Measurements from ENCODE around the gene EDN1. TPM values are rescaled to one million over a fixed set of nuclear protein-coding genes. Genes with fewer than 3 reads are reported as not detected.
"Not testable (repeated sequence)": the region's sequence is repeated elsewhere in the genome, so short reads cannot be mapped to it uniquely, and the experiment has no call there.

EDN1 gene
- total and polyA plus RNA-seq, 7 experiments from 2014 or later: 0.12 to 1.7 (median 1.4) TPM; not detected in 1

DNA sequence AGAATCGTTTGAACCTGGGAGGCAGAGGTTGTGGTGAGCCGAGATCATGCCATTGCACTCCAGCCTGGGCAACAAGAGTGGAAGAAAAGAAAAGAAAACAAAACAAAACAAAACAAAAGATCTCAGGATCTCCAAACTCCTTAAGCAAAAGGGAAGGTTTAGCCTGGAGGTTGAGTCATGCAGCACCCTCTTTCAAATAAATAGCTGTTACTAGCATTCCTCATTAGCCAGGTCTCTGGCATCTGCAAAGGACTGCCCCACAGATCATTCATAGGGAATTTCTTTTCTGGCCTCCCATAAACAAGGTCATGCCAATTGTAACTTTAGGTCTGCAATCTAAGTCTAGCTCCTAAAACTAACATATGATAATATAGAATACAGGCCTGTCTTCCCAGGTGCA, 37.2 kb downstream of the EDN1 start:
- Histone ChIP-seq H3K9me3 (ENCODE audit: control insufficient read depth in 2 of 3, low read length in 3 of 3) (no peaks in the 10 kb centered on the region), H3K36me3 (ENCODE audit: control insufficient read depth in 2 of 3, insufficient read depth in 3 of 3, low read length in 3 of 3) (no peaks in the 10 kb centered on the region), H3K4me1 (ENCODE audit: control insufficient read depth in 2 of 2, insufficient read depth in 2 of 2, low read length in 2 of 2) (no peaks in the 10 kb centered on the region), H3K27me3 (ENCODE audit: control insufficient read depth in 2 of 2, insufficient read depth in 2 of 2, low read length in 2 of 2) (no peaks in the 10 kb centered on the region), H3K27ac (ENCODE audit: low read depth, low read length) (no peak overlapping the region), H3K4me3 (ENCODE audit: low read length) (no peak overlapping the region)
- peaks cover 0 to 3% (median 0%) of the 10 kb centered on the region in 11 donors for H3K9me3 Mint-ChIP-seq
- DNase-seq: no peak
- ATAC-seq: no peak
- intact Hi-C loops (cut with micrococcal nuclease): no loop called here
- no peak overlapping the region for H3K27ac Mint-ChIP-seq
- no peak overlapping the region for H3K4me3 Mint-ChIP-seq
- peaks cover 4 to 12% (median 5%) of the 10 kb centered on the region in 5 donors for H3K27me3 Mint-ChIP-seq
- H3K36me3 Mint-ChIP-seq: peaks cover 0 to under 1% (median 0%) of the 10 kb centered on the region in 5 donors
- POLR2A ChIA-PET: no interaction called here
- CTCF ChIA-PET: no interaction called here
- peaks cover 0 to 5% (median 4%) of the 10 kb centered on the region in 7 donors for H3K4me1 Mint-ChIP-seq

DNA sequence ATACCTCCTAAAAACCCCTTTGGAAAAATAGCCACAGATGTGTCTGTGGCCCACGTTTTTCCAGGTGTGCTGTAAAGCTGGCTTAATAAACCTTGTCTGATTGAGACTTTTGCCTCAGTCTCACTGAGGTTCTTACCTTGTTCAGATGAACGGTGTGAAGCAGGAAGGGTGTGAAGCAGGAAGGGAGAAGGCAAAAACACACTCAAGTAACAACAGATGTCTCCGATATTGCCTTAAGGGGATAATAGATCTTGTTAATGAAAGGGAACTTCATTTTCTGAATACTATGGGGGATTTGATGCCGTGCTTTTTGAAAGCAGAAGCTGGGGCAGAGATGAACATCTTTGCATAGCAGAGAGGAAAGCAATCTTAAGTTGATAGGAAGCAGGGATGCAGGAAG, 37.8 kb downstream of the EDN1 start:
- no peak for DNase-seq

DNA sequence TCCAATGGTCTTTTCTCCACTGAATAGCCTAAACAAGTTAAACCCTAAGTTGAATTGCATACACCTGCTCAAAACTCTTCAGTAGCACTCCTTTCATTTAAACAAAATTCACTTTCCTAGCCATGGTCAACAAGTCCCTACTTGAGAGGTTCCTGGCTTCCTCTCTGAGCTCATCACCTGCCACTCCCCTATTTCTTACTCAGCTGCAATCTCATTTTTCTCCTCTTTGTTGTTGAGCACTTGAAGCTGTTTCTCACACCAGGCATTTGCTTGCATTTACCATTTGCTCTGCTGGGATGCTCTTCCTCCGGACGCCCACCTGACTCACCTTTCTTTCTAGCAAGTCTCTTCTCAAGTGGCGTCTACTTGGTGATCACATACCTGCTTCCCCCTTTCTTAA, 38.5 kb downstream of the EDN1 start:
- H3K36me3 Mint-ChIP-seq: peaks cover 0 to 2% (median 0%) of the 10 kb centered on the region in 5 donors
- no peaks in the 10 kb centered on the region for H3K4me1 ChIP-seq (ENCODE audit: control insufficient read depth in 2 of 2, insufficient read depth in 2 of 2, low read length in 2 of 2)
- CTCF ChIA-PET: no interaction called here
- H3K27ac ChIP-seq (ENCODE audit: low read depth, low read length): no peak overlapping the region
- peaks cover 0 to 12% (median 7%) of the 10 kb centered on the region in 7 donors for H3K4me1 Mint-ChIP-seq
- ATAC-seq (no peak), DNase-seq (no peak)
- H3K9me3 ChIP-seq (ENCODE audit: control insufficient read depth in 2 of 3, low read length in 3 of 3): no peaks in the 10 kb centered on the region
- H3K27ac Mint-ChIP-seq: no peak overlapping the region
- no peaks in the 10 kb centered on the region for H3K27me3 ChIP-seq (ENCODE audit: control insufficient read depth in 2 of 2, insufficient read depth in 2 of 2, low read length in 2 of 2)
- no peaks in the 10 kb centered on the region for H3K36me3 ChIP-seq (ENCODE audit: control insufficient read depth in 2 of 3, insufficient read depth in 3 of 3, low read length in 3 of 3)
- no peak overlapping the region for H3K4me3 Mint-ChIP-seq
- H3K9me3 Mint-ChIP-seq: peaks cover 0 to 3% (median 0%) of the 10 kb centered on the region in 11 donors
- no peak overlapping the region for H3K4me3 ChIP-seq (ENCODE audit: low read length)
- H3K27me3 Mint-ChIP-seq: peaks cover 0 to 12% (median 5%) of the 10 kb centered on the region in 5 donors
- intact Hi-C loops (cut with micrococcal nuclease): no loop called here
- POLR2A ChIA-PET: no interaction called here

More for the DNA sequence above, 37.8 kb downstream of the EDN1 start:
- ChIA-PET CTCF (no interaction called here), POLR2A (no interaction called here)
- intact Hi-C loops (cut with micrococcal nuclease): no loop called here
- Histone ChIP-seq H3K4me1 (ENCODE audit: control insufficient read depth in 2 of 2, insufficient read depth in 2 of 2, low read length in 2 of 2) (no peaks in the 10 kb centered on the region), H3K27ac (ENCODE audit: low read depth, low read length) (no peak overlapping the region), H3K4me3 (ENCODE audit: low read length) (no peak overlapping the region), H3K36me3 (ENCODE audit: control insufficient read depth in 2 of 3, insufficient read depth in 3 of 3, low read length in 3 of 3) (no peaks in the 10 kb centered on the region), H3K9me3 (ENCODE audit: control insufficient read depth in 2 of 3, low read length in 3 of 3) (no peaks in the 10 kb centered on the region), H3K27me3 (ENCODE audit: control insufficient read depth in 2 of 2, insufficient read depth in 2 of 2, low read length in 2 of 2) (no peaks in the 10 kb centered on the region)
- no peak overlapping the region for H3K27ac Mint-ChIP-seq
- peaks cover 0 to 2% (median 0%) of the 10 kb centered on the region in 5 donors for H3K36me3 Mint-ChIP-seq
- H3K27me3 Mint-ChIP-seq: peaks cover 0 to 12% (median 5%) of the 10 kb centered on the region in 5 donors
- peaks cover 0 to 3% (median 0%) of the 10 kb centered on the region in 11 donors for H3K9me3 Mint-ChIP-seq
- no peak for ATAC-seq
- H3K4me1 Mint-ChIP-seq: peaks cover 0 to 8% (median 6%) of the 10 kb centered on the region in 7 donors
- H3K4me3 Mint-ChIP-seq: no peak overlapping the region

DNA sequence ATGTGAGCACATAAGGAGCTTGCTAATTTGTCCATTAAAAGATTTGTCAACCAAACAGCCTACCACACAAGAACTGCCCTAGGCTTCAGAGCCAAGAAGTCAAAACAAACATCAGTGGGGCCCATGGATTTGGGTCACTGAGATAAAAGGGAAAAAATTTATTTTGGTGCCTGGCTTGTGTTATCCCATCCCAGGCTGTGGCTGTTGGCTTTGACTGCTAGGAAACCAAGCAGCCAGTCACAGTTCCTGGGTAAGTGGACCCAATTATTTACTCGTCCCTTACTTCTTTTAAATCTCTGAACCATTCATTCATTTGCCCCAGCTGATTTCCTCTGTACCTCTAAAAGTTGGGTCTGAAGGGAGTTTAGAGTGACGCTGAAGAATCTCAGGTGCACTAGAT, 41.3 kb downstream of the EDN1 start:
- H3K27me3 Mint-ChIP-seq: peaks cover 0 to 10% (median 2%) of the 10 kb centered on the region in 5 donors
- CTCF ChIA-PET: no interaction called here
- POLR2A ChIA-PET: no interaction called here
- no peak overlapping the region for H3K4me3 Mint-ChIP-seq
- Histone ChIP-seq H3K9me3 (ENCODE audit: control insufficient read depth in 2 of 3, low read length in 3 of 3) (no peaks in the 10 kb centered on the region), H3K4me3 (ENCODE audit: low read length) (no peak overlapping the region), H3K4me1 (ENCODE audit: control insufficient read depth in 2 of 2, insufficient read depth in 2 of 2, low read length in 2 of 2) (no peaks in the 10 kb centered on the region), H3K27me3 (ENCODE audit: control insufficient read depth in 2 of 2, insufficient read depth in 2 of 2, low read length in 2 of 2) (no peaks in the 10 kb centered on the region), H3K27ac (ENCODE audit: low read depth, low read length) (no peak overlapping the region), H3K36me3 (ENCODE audit: control insufficient read depth in 2 of 3, insufficient read depth in 3 of 3, low read length in 3 of 3) (no peaks in the 10 kb centered on the region)
- no peak for ATAC-seq
- peaks cover 0 to 3% (median 0%) of the 10 kb centered on the region in 11 donors for H3K9me3 Mint-ChIP-seq
- H3K36me3 Mint-ChIP-seq: peaks cover 0 to 2% (median 0%) of the 10 kb centered on the region in 5 donors
- H3K4me1 Mint-ChIP-seq: peaks cover 0 to 12% (median 7%) of the 10 kb centered on the region in 7 donors
- no peak overlapping the region for H3K27ac Mint-ChIP-seq
- no peak for DNase-seq
- intact Hi-C loops (cut with micrococcal nuclease): no loop called here

DNA sequence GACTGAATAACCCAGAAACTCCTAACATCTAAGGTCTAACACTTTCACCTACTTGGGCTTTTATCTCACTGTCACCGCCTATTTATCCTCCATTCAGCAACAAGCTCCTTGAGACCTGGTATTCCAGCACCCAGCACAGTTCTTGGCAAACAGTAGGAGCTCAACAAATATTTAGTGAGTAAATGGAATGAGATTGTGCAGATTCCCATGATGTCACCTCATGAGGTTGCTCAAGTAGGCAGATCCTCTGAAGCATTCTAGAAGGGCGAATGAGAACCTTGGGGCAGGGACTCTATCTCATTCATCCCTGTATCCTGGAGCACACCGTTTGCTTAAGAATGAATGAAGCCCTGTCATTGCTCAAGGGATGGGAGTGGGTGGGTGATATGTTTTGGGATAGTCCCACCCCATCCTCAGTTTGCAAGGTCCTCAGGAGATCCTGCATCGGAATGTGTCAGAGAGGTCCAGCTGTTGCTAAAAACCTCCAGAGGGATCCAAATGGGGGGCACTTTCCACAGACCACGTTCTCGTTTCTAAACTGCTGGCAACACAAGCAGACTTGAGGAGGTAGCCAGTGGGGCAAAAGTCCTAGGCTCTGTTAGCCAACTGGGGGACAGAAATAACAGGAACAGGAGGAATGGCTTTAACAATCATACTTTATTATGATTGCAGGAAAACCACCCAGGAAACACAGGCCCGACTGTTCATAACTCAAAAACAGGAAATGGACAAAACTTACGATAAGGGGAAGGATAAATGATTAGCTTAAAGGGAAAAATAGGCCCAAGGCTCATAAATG, 42.0 kb downstream of the EDN1 start:
- Histone ChIP-seq H3K27me3 (ENCODE audit: control insufficient read depth in 2 of 2, insufficient read depth in 2 of 2, low read length in 2 of 2) (no peaks in the 10 kb centered on the region), H3K27ac (ENCODE audit: low read depth, low read length) (no peak overlapping the region), H3K9me3 (ENCODE audit: control insufficient read depth in 2 of 3, low read length in 3 of 3) (no peaks in the 10 kb centered on the region), H3K4me1 (ENCODE audit: control insufficient read depth in 2 of 2, insufficient read depth in 2 of 2, low read length in 2 of 2) (no peaks in the 10 kb centered on the region), H3K36me3 (ENCODE audit: control insufficient read depth in 2 of 3, insufficient read depth in 3 of 3, low read length in 3 of 3) (no peaks in the 10 kb centered on the region), H3K4me3 (ENCODE audit: low read length) (no peak overlapping the region)
- DNase-seq: no peak
- Mint-ChIP-seq H3K9me3 (peaks cover 0 to 3% (median 0%) of the 10 kb centered on the region in 11 donors), H3K27me3 (peaks cover 0 to 10% (median 0%) of the 10 kb centered on the region in 5 donors), H3K4me3 (no peak overlapping the region), H3K27ac (peak overlapping the region in 1 of 9 donors; percentile 34), H3K36me3 (peaks cover 0 to 2% (median 0%) of the 10 kb centered on the region in 5 donors), H3K4me1 (peaks cover 0 to 12% (median 7%) of the 10 kb centered on the region in 7 donors)
- intact Hi-C loops (cut with micrococcal nuclease): no loop called here
- no peak for ATAC-seq
- ChIA-PET POLR2A (no interaction called here), CTCF (no interaction called here)

DNA sequence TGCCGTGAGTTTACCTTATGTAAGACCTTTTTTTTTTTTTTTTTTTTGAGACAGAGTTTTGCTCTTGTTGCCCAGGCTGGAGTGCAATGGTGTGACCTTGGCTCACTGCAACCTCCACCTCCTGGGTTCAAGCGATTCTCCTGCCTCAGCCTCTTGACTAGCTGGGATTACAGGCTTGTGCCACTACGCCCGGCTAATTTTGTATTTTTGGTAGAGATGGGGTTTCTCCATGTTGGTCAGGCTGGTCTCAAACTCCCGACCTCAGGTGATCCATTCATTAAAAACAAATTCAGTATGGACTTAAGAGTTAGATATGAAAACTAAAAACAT, 42.6 kb downstream of the EDN1 start:
- H3K4me3 ChIP-seq (ENCODE audit: low read length); CTCF ChIA-PET; DNase-seq; H3K4me1 ChIP-seq (ENCODE audit: control insufficient read depth in 2 of 2, insufficient read depth in 2 of 2, low read length in 2 of 2); H3K9me3 ChIP-seq (ENCODE audit: control insufficient read depth in 2 of 3, low read length in 3 of 3); H3K9me3 Mint-ChIP-seq; intact Hi-C loops (cut with micrococcal nuclease); POLR2A ChIA-PET; H3K27ac ChIP-seq (ENCODE audit: low read depth, low read length); H3K27me3 Mint-ChIP-seq; H3K4me3 Mint-ChIP-seq; H3K36me3 Mint-ChIP-seq; H3K36me3 ChIP-seq (ENCODE audit: control insufficient read depth in 2 of 3, insufficient read depth in 3 of 3, low read length in 3 of 3); H3K27me3 ChIP-seq (ENCODE audit: control insufficient read depth in 2 of 2, insufficient read depth in 2 of 2, low read length in 2 of 2); ATAC-seq: not testable (repeated sequence)
- Mint-ChIP-seq H3K4me1 (peaks cover 0 to 12% (median 7%) of the 10 kb centered on the region in 7 donors), H3K27ac (peak overlapping the region in 1 of 9 donors; percentile 34)

DNA sequence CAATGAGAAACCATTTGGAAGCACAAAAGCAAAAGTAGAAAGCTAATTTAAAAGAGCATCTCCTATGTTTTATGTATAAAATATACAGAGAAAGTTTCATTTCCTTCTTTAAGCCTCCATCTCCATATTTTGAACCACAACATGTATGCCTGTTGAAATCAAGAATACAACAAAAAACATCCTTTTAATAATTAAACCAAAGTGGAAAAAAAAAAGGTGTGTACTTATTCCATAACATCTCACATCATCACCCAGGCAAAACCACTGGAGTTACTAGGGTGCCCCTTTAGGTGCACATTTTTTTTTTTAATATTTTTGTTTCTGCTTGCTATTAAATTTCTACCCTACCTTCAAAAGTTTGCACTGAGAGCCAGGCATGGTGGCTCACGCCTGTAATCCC, 43.0 kb downstream of the EDN1 start:
- H3K4me1 Mint-ChIP-seq: peaks cover 0 to 12% (median 7%) of the 10 kb centered on the region in 7 donors
- no peak overlapping the region for H3K4me3 Mint-ChIP-seq
- POLR2A ChIA-PET: no interaction called here

More for the DNA sequence above, 43.0 kb downstream of the EDN1 start:
- H3K9me3 Mint-ChIP-seq: peaks cover 0 to 3% (median 0%) of the 10 kb centered on the region in 11 donors
- no peak overlapping the region for H3K4me3 ChIP-seq (ENCODE audit: low read length)
- peaks cover 0 to 6% (median 0%) of the 10 kb centered on the region in 5 donors for H3K27me3 Mint-ChIP-seq
- no peak overlapping the region for H3K27ac ChIP-seq (ENCODE audit: low read depth, low read length)
- no peaks in the 10 kb centered on the region for H3K4me1 ChIP-seq (ENCODE audit: control insufficient read depth in 2 of 2, insufficient read depth in 2 of 2, low read length in 2 of 2)
- H3K27me3 ChIP-seq (ENCODE audit: control insufficient read depth in 2 of 2, insufficient read depth in 2 of 2, low read length in 2 of 2): no peaks in the 10 kb centered on the region
- no peak overlapping the region for H3K27ac Mint-ChIP-seq
- CTCF ChIA-PET: no interaction called here
- peaks cover 0 to 2% (median 0%) of the 10 kb centered on the region in 5 donors for H3K36me3 Mint-ChIP-seq
- intact Hi-C loops (cut with micrococcal nuclease): no loop called here
- H3K9me3 ChIP-seq (ENCODE audit: control insufficient read depth in 2 of 3, low read length in 3 of 3): no peaks in the 10 kb centered on the region
- DNase-seq (no peak), ATAC-seq (no peak)
- H3K36me3 ChIP-seq (ENCODE audit: control insufficient read depth in 2 of 3, insufficient read depth in 3 of 3, low read length in 3 of 3): no peaks in the 10 kb centered on the region
